CD4-positive, alpha-beta T cell treated with Interleukin-21 for 1 hour (primary cell): Measurements from ENCODE around the gene C14orf93.
"Not testable (repeated sequence)": the region's sequence is repeated elsewhere in the genome, so short reads cannot be mapped to it uniquely, and the experiment has no call there.

Source experiments
- DNase-seq: peaks from one replicate; pipeline ENCODE4 v3.0.0-alpha.2; 2020

The C14orf93 gene

DNA sequence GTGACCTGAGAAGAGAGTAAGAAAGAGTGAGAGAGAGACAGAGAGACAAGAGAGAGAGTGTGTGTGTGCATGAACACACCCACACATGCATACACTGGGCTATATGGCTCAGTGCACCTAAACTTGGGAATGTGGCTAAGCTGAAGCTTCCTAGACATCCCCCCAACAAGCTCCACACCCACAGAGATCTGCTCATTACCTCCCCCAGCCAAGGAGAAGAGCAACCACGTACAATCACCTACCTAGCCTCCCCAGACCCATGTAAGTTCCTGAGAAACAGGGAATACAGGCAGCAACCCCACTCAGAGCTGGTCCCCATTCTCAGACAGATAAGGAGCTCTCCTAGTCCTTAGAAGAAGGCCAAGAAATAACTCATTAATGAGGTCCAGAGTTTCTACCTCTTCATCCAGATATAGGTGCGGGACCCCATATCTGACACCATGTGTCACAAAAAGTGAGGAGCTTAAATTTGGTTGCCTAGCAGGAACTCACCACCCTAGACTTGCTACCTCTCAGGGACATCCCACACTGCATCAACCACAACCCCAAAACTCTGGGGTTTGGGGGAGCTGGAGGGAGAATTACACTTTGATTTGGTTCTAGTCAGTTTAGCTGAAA, 37.5 kb downstream of the C14orf93 start:
- DNase-seq = no peak

GRCh38 chr14:22971152-22971551, 38.8 kb downstream of the C14orf93 start:
- no peak for DNase-seq

DNA sequence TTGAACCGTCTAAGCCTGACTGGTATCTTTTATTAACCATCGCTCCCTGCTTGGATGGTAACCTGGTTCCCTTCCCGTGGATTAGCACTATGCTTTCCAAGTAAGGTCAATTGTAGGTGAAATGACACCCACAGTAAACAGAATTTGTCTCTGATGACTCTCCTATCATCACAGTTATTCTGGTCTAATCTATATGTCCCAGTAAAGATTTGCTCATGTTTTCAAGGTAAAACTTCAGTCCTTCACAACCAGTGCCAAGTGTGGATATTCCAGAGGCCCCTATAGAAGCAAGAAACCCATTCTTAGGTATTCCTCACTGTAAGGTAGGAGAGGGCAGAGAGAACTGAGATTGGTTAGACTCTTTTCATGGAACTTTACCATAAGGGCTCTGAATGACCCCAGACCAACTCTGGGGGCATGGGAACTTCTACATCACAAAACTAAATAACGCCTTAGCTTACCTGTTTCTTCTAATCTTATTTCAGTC, 43.1 kb downstream of the C14orf93 start:
- DNase-seq = no peak

- not testable (repeated sequence) for DNase-seq
Measured at GRCh38 chr14:22965916-22966782, 43.8 kb downstream of the C14orf93 start.

DNA sequence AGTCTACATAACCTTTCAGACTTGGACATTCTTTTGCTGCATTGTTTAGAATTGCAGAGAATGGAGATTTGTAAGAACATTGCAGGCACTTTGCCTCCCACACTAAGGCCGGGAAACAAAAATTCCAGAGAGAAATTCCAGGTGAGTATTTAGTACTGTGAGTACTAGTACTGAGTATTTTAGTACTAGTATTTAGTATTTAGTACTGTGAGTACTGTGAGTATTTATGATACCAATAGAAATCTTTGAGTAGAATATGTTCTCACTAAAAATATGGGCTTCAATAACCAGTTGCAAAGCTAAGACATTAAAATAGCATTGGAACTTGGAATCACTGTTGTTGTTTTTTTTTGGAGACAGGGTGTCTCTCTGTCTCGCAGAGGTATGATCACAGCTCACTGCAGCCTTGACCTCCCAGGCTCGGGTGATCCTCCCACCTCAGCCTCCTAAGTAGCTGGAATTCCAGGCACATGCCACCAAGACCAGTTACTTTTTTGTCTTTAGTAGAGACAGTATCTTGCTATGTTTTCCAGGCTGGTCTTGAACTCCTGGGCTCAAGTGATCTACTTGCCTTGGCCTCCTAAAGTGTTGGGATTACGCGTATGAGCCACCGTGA, 47.8 kb downstream of the C14orf93 start:
- DNase-seq = no peak

DNA sequence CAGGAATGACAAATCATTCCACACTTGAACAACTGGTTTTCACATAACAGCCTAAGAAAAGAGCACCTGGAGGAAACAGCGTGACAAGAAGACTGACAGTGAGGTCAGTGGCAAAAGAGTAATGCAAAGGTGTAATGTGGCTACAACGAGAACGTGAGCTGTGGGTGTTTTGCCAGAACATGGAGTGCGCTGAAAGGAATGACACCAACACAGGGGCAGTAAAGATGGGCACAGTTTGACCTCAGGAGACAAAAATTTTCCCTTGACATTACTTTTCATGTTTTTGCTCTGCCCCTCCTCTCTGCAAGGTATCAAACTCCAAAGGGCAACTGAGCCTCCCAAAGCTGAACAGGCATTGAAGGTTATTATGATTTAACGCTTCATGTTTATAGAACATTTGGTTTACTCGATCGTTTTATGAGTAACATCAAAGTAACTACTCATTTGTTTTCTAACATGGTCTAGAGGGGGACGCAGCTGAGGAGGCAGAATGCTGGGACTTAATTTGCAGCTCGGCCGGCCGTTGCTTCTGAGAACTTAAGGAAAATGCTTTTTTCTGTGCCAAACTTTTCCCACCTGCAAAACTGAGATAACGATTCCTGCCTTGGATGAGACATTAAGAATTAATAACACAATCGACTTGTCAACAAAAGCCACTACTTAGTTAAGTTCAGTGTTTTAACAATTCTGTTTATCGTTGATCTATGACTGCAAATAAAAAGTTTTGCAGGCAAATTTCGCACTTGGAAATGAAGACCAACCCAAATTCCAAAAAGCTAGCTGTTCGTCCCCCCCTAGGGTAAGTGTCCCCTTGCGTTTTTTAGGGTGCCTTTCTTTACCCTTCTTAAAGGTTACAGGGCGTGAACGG, 54.0 kb downstream of the C14orf93 start:
- DNase-seq = no peak

- DNase-seq = no peak
Measured at GRCh38 chr14:22952418-22952817, 57.5 kb downstream of the C14orf93 start.

DNA sequence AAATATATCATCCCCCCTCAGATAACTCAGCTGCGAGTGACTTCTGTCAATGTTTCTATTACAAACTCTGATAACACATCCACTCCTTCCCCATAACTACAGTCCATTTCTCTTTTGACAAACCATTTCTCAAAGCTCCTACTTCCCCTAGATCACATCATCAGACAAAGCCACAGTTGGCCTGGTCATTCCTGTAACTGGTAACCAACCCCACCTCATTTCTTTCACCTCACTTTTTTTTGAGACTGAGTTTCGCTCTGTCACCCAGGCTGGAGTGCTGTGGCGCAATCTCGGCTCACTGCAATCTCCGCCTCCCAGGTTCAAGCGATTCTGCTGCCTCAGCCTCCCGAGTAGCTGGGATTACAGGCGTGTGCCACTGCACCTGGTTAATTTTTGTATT, 58.1 kb downstream of the C14orf93 start:
- not testable (repeated sequence) for DNase-seq

DNA sequence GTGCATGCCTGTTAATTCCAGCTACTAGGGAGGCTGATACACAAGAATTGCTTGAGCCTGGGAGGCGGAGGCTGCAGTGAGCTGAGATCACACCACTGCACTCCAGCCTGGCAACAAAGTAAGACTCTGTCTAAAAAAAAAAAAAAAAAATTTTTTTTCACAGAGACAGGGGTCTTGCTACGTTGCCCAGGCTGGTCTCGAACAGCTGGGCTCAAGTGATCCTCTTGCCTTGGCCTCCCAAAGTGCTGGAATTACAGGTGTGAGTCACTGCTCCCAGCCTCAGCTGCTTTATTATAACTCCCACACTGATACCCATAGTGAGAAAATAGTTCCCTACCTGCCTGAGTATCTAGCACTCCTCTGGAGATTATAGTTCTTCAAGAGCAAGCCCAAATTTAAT, 64.3 kb downstream of the C14orf93 start:
- DNase-seq = no peak

- DNase-seq = no peak
Measured at GRCh38 chr14:22939684-22940083, 70.3 kb downstream of the C14orf93 start.
